Measurements from ENCODE around the gene MPRIP.
A peak's percentile ranks its signal among the peaks of the same experiment; 100 is the strongest.

MPRIP gene

DNA sequence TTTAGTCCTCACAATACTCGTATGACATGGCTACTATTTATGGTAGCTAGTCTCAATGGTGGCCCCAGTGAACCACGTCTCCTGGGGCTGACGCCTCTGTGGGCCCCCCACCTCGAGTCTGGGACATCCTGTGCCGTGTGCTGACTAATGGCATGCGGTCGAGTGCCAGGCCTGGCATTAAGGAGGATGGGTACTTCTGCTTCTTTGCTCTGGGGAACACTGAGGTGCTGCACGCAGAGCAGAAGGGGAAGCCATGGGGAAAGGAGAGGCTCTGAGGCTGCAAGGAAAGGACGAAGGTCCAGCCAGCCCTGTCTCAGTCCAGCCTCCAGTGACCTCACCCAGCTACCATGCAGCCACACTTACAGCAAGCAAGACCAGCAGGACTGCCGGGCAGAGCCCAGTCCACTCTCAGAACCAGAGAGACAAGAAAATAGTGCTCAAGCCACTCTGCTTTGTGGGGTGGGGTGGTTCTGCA lies 5.7 kb upstream of the MPRIP start:
- DNase-seq = no peak
- no peak overlapping the region for H3K4me3 Mint-ChIP-seq
- H3K27ac Mint-ChIP-seq = no peak overlapping the region
- TF ChIP-seq, protein P1, sequence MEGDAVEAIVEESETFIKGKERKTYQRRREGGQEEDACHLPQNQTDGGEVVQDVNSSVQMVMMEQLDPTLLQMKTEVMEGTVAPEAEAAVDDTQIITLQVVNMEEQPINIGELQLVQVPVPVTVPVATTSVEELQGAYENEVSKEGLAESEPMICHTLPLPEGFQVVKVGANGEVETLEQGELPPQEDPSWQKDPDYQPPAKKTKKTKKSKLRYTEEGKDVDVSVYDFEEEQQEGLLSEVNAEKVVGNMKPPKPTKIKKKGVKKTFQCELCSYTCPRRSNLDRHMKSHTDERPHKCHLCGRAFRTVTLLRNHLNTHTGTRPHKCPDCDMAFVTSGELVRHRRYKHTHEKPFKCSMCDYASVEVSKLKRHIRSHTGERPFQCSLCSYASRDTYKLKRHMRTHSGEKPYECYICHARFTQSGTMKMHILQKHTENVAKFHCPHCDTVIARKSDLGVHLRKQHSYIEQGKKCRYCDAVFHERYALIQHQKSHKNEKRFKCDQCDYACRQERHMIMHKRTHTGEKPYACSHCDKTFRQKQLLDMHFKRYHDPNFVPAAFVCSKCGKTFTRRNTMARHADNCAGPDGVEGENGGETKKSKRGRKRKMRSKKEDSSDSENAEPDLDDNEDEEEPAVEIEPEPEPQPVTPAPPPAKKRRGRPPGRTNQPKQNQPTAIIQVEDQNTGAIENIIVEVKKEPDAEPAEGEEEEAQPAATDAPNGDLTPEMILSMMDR (IDR thresholded peaks at IDR 0.05) = no peak
- H3K9me3 Mint-ChIP-seq = no peaks in the 10 kb centered on the region
- H3K4me1 Mint-ChIP-seq = peaks cover 44% of the 10 kb centered on the region
- peaks cover 3% of the 10 kb centered on the region for H3K27me3 Mint-ChIP-seq (ENCODE audit: low read depth, poor library complexity)
- H3K36me3 Mint-ChIP-seq (ENCODE audit: low read depth) = no peaks in the 10 kb centered on the region

DNA sequence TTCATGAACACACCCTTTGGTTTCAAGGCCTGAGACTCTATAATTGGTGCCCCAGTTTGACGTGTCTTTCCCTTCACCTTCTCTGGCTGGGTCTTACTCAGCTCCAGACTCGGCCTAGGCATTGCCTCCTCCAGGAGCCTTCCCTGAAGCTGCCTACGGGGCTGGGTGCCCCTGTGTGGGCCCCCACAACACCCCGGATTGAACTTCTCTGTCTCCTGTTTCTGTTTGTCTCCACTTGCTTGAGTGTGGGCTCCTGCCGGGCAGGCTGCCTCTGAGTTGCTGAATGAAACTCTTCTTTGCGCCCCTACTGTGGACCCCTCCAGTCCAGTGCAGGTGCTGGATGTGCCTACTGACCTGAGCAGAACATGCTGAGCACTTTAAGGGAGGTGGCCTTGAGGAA lies 2.3 kb upstream of the MPRIP start:
- no peaks in the 10 kb centered on the region for H3K9me3 Mint-ChIP-seq
- no peak for DNase-seq
- no peaks in the 10 kb centered on the region for H3K36me3 Mint-ChIP-seq (ENCODE audit: low read depth)
- TF ChIP-seq, protein P1 (IDR thresholded peaks at IDR 0.05) = no peak
- H3K4me1 Mint-ChIP-seq = peaks cover 49% of the 10 kb centered on the region
- H3K27me3 Mint-ChIP-seq (ENCODE audit: low read depth, poor library complexity) = peaks cover 3% of the 10 kb centered on the region
- no peak overlapping the region for H3K4me3 Mint-ChIP-seq
- no peak overlapping the region for H3K27ac Mint-ChIP-seq

DNA sequence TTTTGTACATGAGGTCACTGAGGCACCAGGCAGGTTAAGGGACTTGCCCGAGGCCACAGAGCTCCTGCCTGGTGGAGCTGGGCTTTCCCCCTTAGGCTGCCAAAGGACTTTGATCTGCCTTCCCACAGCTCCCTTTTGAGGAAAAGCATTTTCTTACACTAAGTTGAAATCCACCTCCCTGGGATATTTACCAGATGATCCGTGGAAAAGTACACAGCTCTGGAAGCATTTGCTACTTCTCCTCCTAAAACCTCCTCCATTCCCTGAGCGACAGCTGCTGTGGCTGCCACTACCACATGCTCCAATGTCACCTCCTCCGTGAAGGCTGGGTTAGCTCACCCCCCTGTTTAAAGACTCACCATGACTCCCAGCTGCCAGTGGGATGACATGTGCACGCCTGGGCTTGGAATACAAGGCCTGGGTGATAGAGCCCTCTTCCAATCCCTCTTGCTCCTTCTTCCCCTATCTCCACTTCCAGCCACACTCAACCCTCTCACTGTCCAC lies 1.2 kb upstream of the MPRIP start:
- H3K27me3 Mint-ChIP-seq (ENCODE audit: low read depth, poor library complexity) = peaks cover 3% of the 10 kb centered on the region
- DNase-seq = no peak
- peak overlapping the region; percentile 13 for H3K27ac Mint-ChIP-seq
- peak overlapping the region; percentile 76 for H3K4me3 Mint-ChIP-seq
- TF ChIP-seq, protein P1 (IDR thresholded peaks at IDR 0.05) = no peak
- peaks cover 58% of the 10 kb centered on the region for H3K4me1 Mint-ChIP-seq
- H3K9me3 Mint-ChIP-seq = peaks cover 7% of the 10 kb centered on the region
- H3K36me3 Mint-ChIP-seq (ENCODE audit: low read depth) = peaks cover 9% of the 10 kb centered on the region

DNA sequence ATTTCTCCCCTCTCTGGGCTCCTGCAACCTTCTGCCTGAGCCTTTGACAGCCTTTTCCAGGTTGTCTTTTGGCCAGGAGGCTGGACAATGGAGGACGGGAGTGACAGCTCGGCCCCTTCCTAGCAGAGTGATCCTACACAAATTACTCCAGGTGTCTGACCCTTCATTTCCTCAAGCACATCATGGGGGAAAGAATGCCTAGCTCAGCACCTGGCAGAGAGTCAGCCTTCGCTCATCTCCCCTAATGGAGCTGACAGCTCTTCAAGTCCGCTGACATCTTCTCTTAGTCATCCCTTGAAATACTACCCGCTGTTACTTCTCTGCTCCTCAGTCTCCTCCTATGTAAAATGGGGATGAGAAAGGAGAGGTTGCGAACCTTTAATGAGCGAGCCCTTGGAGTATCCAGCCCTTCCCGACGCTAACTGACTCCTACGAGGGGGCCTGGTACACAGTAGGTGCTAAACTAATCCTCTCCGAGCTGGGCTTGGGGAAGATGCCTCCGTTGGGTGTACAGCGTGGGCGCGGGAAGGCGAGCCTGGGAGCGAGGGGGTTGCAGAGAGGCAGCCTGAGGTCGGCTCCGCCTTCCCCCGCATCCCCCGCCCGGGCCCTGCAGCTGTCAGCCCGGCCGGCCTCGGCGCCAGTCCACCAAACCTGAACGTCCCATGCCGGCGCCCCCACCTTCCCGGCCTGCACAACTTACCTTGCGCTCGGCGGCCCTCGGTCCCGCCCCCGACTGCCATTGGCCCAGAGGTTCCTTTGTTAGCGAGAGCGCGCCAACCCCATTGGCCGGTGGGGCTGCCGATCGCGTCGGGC lies 480 bp upstream of the MPRIP start:
- Mint-ChIP-seq H3K4me3 (peak overlapping the region; percentile 76), H3K36me3 (ENCODE audit: low read depth) (peaks cover 16% of the 10 kb centered on the region), H3K27me3 (ENCODE audit: low read depth, poor library complexity) (peaks cover 3% of the 10 kb centered on the region), H3K27ac (no peak overlapping the region), H3K9me3 (peaks cover 14% of the 10 kb centered on the region), H3K4me1 (peaks cover 63% of the 10 kb centered on the region)
- TF ChIP-seq, protein P1 (IDR thresholded peaks at IDR 0.05) = no peak
- DNase-seq = peak; percentile 99

DNA sequence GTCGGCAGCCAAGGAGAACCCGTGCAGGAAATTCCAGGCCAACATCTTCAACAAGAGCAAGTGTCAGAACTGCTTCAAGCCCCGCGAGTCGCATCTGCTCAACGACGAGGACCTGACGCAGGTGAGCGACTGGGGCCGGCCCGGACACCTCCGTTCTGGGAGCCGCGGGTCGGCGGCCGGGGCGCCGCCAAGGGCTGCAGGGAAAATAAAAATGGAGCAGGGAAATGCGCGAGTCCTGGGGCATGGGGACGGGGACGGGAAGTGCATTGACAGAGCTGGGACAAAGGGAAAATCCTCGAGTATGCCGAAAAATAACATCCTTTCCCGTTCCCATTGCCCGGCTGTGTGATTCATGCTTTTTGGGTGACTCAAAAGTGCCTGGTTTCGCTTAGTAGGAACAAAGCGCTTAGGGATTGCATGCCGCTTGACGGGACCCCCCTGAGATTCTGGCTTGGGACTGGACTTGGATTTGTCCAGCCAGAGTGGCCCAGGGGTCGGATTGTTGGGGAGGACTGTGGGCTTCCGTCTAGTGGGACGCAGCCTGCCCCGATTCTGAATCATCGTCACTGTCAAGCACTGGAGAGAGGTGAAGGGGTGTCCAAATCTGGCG lies 699 bp downstream of the MPRIP start:
- H3K27me3 Mint-ChIP-seq (ENCODE audit: low read depth, poor library complexity) = peaks cover 1% of the 10 kb centered on the region
- peaks cover 28% of the 10 kb centered on the region for H3K36me3 Mint-ChIP-seq (ENCODE audit: low read depth)
- H3K27ac Mint-ChIP-seq = peak overlapping the region; percentile 97
- H3K4me1 Mint-ChIP-seq = peaks cover 71% of the 10 kb centered on the region
- peak overlapping the region; percentile 98 for H3K4me3 Mint-ChIP-seq
- H3K9me3 Mint-ChIP-seq = peaks cover 23% of the 10 kb centered on the region
- TF ChIP-seq, protein P1 (IDR thresholded peaks at IDR 0.05) = no peak
- peak; percentile 40 for DNase-seq
